ENCODE results near the gene ZNF532.

- TF ChIP-seq CTCF (IDR thresholded peaks at IDR 0.05) = no peak
- TF ChIP-seq POLR2A (IDR thresholded peaks at IDR 0.05) = no peak
- no peak for TF ChIP-seq POLR2AphosphoS5 (IDR thresholded peaks at IDR 0.05)
These were observed 3.3 kb upstream of the ZNF532 start for GRCh38 chr18:58861353-58861752.
